ENCODE data around the gene SCNN1G. TPM values are rescaled to one million over a fixed set of nuclear protein-coding genes. Genes with fewer than 3 reads are reported as not detected.

SCNN1G gene
- polyA plus RNA-seq, 3 donors: not detected

DNA sequence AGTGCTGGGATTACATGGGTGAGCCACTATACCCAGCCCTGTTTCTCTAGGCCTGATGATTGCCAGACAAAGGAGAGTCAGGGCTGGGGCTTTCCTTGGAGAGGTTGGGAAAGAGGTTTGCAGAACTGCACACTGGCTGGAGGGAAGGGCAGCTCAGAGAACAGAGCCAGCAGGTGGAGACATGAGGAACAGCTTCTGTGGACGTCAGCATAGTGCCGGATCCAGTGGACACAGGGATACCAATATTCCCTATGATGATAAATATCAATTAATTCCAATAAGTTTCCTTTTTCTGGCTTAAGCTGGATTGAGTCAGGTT lies 76.3 kb downstream of the SCNN1G start:
- Mint-ChIP-seq H3K4me1 (no peaks in the 10 kb centered on the region), H3K36me3 (no peaks in the 10 kb centered on the region), H3K27ac (no peak overlapping the region), H3K9me3 (peaks cover 0 to 13% (median 3%) of the 10 kb centered on the region in 7 donors), H3K4me3 (no peak overlapping the region), H3K27me3 (ENCODE audit: low read depth in 3 of 3) (peaks cover 3 to 18% (median 9%) of the 10 kb centered on the region in 3 donors)
- no peak for DNase-seq
- H3K79me2 ChIP-seq (ENCODE audit: insufficient read depth, low read length): no peaks in the 10 kb centered on the region
- H3K27ac ChIP-seq (ENCODE audit: low read depth in 1 of 2, low read length in 2 of 2): no peak overlapping the region
- no peak overlapping the region for H3K4me2 ChIP-seq (replicated peaks; ENCODE audit: extremely low read depth, low read length, poor library complexity, severe bottlenecking)
- H3K27me3 ChIP-seq (ENCODE audit: control insufficient read depth in 2 of 2, insufficient read depth in 2 of 2, low read length in 2 of 2): no peaks in the 10 kb centered on the region
- H2AFZ ChIP-seq (ENCODE audit: insufficient read depth, low read depth, low read length, poor library complexity, severe bottlenecking): no peak overlapping the region
- intact Hi-C loops (cut with micrococcal nuclease): no loop called here
- H3K4me3 ChIP-seq (replicated peaks in 1 of 3; ENCODE audit: low read depth in 2 of 3, low read length in 3 of 3): no peak overlapping the region
- H3K9ac ChIP-seq (ENCODE audit: insufficient read depth, low read length, poor library complexity, severe bottlenecking): no peak overlapping the region
- WGBS (ENCODE audit: insufficient coverage): no CpG with 5 or more reads among the region's 2 CpGs
- no peaks in the 10 kb centered on the region for H3K9me3 ChIP-seq (replicated peaks in 1 of 2; ENCODE audit: control insufficient read depth in 1 of 2, insufficient read depth in 1 of 2, low read length in 2 of 2)
- no peaks in the 10 kb centered on the region for H4K20me1 ChIP-seq (ENCODE audit: insufficient read depth, low read length)
- H3K36me3 ChIP-seq (replicated peaks in 1 of 2; ENCODE audit: control insufficient read depth in 1 of 2, insufficient read depth in 2 of 2, low read length in 2 of 2): no peaks in the 10 kb centered on the region
- TF ChIP-seq, protein P1, sequence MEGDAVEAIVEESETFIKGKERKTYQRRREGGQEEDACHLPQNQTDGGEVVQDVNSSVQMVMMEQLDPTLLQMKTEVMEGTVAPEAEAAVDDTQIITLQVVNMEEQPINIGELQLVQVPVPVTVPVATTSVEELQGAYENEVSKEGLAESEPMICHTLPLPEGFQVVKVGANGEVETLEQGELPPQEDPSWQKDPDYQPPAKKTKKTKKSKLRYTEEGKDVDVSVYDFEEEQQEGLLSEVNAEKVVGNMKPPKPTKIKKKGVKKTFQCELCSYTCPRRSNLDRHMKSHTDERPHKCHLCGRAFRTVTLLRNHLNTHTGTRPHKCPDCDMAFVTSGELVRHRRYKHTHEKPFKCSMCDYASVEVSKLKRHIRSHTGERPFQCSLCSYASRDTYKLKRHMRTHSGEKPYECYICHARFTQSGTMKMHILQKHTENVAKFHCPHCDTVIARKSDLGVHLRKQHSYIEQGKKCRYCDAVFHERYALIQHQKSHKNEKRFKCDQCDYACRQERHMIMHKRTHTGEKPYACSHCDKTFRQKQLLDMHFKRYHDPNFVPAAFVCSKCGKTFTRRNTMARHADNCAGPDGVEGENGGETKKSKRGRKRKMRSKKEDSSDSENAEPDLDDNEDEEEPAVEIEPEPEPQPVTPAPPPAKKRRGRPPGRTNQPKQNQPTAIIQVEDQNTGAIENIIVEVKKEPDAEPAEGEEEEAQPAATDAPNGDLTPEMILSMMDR (IDR thresholded peaks at IDR 0.05): no peak
- no peaks in the 10 kb centered on the region for H3K4me1 ChIP-seq (ENCODE audit: control insufficient read depth in 1 of 2, insufficient read depth in 2 of 2, low read length in 2 of 2)

Other genes starting within 250 kb of the SCNN1G start
- 1 to 10 TPM in 1 of 3 donors, under 1 TPM in 2; 0.15 to 4.1 (median 0.36) TPM for gene USP31, start 33.3 kb upstream of the SCNN1G start, polyA plus RNA-seq
- not detected for gene SCNN1B, start 119.6 kb downstream of the SCNN1G start, polyA plus RNA-seq

Data from CD14-positive monocyte (primary cell).